NCI-H2196 treated with DMSO at 0.1 percent for 48 hours (cell line): Measurements from ENCODE around the gene LRRC8E.

ENCODE experiments used
- DNase-seq: peaks from one replicate; lab custom pipeline; 2025; ENCODE audit not compliant: unreplicated experiment; lab: John Stamatoyannopoulos, UW

LRRC8E gene

GRCh38 chr19:7888145-7888825, at the start of gene LRRC8E:
TSS of gene LRRC8E (plus strand) at chr19:7888510. CDS start at chr19:7895604, 7,094 bp downstream.
- no peak for DNase-seq

- DNase-seq, result no peak
Observed at GRCh38 chr19:7839476-7839875, 48.8 kb upstream of the LRRC8E start.

DNA sequence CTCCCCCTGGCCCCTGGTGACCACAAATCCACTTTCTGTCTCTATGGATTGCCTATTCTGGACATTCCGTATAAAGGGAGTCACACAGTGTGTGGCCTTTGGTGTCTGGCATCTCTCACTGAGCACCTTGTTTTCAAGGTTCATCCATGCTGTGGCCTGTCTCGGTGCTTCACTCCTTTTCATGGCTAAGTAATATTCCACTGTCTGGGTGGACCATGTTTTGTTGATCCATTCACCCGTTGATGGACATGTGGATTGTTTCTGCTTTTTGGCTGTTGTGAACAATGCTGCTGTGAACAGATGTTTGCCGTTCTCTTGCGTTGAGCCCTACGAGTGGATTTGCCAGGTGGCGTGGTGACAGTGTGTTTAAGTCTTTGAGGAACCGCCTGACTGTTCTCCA, 47.7 kb upstream of the LRRC8E start:
- DNase-seq, result no peak

DNA sequence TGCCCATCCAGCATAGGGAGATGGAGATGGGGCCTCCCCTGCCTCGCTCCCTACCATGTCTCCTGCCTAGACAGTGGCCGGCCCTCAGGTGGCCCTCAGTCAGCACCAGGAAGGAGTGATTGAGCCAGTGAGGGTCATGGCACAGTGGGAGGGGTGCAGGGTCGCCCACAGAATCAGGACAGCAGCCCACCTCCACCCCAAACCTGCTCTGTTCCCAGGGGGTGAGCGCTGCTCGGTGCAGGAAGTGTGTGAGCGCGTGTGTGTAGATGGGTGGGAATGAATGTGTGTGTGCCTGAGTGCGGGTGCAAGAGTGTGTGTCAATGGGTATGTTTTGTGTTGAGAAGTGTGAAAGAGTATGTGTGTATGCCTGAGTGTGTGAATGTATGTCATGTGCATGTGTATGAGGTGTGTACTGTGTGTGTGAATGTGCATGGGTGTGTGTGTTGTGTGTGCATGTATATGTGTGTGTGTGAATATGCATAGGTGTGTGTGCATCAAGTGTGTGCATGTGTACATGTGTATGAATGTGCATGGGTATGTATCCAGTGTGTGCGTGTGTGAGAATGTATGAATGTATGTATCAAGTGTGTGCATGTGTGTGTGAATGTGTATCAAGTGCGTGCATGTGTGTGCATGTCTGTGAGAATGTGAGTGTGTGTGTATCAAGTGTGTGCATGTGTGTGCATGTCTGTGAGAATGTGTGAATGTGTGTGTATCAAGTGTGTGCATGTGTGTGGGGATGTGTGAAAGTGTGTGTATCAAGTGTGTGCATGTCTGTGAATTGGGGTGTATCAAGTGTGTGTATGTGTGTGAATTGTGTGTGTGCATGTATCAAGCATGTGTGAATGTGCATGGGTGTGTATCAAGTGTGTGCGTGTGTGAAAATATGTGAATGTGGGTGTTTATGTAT, 46.3 kb upstream of the LRRC8E start:
- DNase-seq, result no peak

DNA sequence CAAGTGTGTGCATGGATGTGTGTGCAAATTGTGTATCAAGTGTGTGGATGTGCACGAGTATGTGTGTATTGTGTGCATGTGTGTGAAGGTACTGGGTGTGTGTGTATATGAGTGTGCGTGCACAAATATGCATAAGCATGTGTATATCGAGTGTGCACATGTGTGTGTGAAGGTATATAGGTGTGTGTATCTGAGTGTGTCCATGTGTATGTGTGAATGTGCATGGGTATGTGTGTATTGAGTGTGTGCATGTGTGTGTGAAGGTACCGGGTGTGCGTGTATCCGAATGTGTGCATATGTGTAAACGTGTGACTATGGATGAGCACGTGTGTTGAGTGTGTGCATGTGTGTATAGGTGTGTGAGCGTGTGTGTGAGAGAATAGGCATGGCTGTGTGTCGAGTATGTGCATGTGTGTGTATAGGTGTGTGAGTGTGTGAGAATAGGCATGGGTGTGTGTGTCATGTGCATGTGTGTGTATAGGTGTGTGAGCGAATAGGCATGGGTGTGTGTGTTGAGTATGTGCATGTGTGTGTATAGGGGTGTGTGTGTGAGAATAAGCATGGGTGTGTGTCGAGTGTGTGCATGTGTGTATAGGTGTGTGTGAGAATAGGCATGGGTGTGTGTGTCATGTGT, 45.5 kb upstream of the LRRC8E start:
- no peak for DNase-seq

DNA sequence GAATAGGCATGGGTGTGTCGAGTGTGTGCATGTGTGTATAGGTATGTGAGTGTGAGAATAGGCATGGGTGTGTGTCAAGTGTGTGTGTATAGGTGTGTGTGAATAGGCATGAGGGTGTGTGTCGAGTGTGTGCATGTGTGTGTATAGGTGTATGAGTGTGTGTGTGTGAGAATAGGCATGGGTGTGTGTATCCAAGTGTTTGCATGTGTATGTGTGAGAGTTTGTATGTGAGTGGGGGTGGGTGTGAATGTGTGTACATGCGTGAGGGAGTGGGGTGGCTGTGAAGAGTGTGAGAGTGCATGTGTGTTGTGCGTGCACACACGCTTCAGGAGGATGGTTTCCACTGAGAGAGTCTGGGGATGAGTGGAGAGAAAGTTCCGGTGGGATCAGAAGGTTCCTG, 44.8 kb upstream of the LRRC8E start:
- DNase-seq, result no peak

- no peak for DNase-seq
Observed at GRCh38 chr19:7844405-7844804, 43.9 kb upstream of the LRRC8E start.

DNA sequence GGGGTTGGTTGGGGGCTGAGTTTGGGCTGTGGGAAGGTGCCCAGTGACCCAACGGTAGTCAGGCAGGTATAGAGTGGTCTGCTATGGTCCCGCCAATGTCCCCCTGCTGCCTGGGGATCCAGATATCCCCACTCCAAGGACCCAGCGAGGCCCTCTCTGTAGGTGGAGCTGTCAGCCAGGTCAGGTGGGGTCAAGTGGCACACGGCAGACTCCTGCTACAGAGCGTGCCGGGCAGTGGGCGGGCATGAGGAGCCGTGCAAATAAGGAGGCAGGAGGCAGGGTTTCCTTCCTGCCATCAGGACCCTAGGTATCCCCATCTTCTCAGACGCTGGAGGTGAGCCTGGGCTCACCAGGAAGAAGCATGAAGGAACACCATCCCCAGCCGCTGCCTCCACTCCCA, 43.4 kb upstream of the LRRC8E start:
- no peak for DNase-seq

- no peak for DNase-seq
Observed at GRCh38 chr19:7845390-7846154, 42.7 kb upstream of the LRRC8E start.

- no peak for DNase-seq
Observed at GRCh38 chr19:7846155-7846646, 42.1 kb upstream of the LRRC8E start.

GRCh38 chr19:7847664-7848063, 40.6 kb upstream of the LRRC8E start:
- DNase-seq, result no peak

- DNase-seq, result no peak
Observed at GRCh38 chr19:7848779-7849457, 39.4 kb upstream of the LRRC8E start.

GRCh38 chr19:7849631-7849999, 38.7 kb upstream of the LRRC8E start:
- DNase-seq, result no peak

- DNase-seq, result no peak
Observed at GRCh38 chr19:7850000-7850813, 38.1 kb upstream of the LRRC8E start.

DNA sequence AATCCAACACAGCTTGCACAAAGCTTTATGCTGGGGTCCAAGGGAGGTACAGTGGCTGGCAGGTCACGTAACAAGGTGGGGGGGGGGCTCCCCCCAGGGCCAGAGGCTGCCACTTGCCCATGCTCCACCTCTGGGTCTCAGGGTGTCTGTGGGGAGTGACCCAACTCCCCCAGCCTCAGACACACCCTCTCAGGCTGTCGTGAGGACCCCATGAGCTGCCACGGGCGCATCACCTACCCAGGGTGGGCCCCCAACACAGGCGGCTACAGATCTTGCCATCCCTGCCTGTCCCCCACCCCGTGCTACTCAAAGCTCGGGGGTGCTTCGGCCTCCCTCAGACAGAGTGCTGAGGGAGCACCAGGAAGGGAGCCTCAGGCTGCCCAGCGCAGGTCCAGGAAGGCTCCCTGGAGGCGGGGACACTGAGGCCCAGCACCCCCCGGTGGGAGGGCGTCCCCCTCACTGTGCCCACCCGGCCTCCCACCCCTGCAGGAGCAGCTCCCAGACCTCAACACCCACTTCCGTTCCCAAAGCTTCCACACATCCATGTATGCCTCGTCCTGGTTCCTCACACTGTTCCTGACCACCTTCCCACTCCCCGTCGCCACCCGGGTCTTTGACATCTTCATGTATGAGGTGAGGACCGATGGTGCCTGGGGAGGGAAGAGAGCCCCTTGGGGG, 37.2 kb upstream of the LRRC8E start:
- no peak for DNase-seq

GRCh38 chr19:7851623-7852500, 36.4 kb upstream of the LRRC8E start:
- no peak for DNase-seq

DNA sequence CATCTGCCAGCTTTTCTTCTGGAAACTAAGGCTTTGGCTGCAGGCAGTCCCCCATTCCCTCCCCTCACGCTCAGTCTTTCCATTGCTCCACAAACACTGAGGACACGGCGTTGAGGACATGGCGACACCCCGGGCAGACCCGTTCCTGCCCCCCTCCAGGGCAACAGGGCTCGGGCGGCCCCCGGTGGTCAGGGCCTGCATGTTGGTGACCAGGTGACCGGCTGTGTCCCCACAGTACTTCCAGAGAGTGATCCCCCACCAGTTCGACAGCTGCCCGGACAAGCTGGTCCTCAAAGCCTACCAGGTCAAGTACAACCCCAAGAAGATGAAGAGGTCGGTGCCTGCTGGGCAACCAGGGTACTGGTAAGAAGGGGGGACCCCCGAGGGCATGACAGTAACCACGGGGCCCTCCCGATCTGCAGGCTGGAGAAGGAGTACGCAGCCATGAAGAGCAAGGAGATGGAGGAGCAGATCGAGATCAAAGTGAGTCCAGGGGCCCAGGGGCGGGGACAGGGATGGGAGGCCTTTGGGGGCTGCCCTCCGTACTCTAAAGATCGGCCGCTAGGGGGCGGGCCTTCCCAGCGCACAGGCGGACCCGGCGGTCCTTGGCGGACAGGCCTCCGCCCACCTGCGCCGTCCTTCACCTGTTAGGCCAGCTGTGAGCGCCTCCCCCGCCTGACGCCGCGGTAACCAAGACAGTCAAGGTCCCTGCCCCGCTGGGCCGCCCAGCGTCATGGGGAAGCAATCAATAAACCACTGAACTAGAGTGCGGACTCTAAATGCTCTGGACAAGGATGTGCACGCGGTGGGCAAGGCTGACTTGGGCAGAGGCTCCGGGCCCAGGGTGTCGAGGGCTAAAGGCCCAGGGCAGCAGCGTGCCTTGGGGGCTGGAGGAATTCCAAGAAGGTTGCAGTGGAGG, 35.2 kb upstream of the LRRC8E start:
- peak; percentile 94 for DNase-seq
